ENCODE measurements around the gene PHB1.
"Not testable (repeated sequence)": the region's sequence is repeated elsewhere in the genome, so short reads cannot be mapped to it uniquely, and the experiment has no call there.

The PHB1 gene

DNA sequence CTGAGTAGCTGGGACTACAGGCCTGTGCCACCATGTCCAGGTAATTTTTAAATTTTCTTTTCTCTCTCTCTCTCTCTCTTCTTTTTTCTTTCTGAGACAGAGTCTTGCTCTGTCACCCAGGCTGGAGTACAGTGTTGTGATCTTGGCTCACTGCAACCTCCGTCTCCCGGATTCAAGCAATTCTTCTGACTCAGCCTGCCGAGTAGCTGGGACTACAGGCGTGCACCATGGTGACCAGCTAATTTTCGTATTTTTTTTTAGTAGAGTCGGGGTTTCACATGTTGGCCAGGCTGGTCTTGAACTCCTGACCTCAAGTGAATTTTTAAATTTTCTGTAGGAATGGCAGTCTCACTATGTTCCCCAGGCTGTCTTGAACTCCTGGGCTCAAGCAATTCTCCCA, 41.6 kb downstream of the PHB1 start:
- Mint-ChIP-seq H3K4me1 (no peaks in the 10 kb centered on the region), H3K27me3 (ENCODE audit: low read depth) (peaks cover 6% of the 10 kb centered on the region), H3K27ac (no peak overlapping the region), H3K9me3 (no peaks in the 10 kb centered on the region), H3K36me3 (ENCODE audit: low read depth) (no peaks in the 10 kb centered on the region), H3K4me3 (no peak overlapping the region)
- TF ChIP-seq, protein P1, sequence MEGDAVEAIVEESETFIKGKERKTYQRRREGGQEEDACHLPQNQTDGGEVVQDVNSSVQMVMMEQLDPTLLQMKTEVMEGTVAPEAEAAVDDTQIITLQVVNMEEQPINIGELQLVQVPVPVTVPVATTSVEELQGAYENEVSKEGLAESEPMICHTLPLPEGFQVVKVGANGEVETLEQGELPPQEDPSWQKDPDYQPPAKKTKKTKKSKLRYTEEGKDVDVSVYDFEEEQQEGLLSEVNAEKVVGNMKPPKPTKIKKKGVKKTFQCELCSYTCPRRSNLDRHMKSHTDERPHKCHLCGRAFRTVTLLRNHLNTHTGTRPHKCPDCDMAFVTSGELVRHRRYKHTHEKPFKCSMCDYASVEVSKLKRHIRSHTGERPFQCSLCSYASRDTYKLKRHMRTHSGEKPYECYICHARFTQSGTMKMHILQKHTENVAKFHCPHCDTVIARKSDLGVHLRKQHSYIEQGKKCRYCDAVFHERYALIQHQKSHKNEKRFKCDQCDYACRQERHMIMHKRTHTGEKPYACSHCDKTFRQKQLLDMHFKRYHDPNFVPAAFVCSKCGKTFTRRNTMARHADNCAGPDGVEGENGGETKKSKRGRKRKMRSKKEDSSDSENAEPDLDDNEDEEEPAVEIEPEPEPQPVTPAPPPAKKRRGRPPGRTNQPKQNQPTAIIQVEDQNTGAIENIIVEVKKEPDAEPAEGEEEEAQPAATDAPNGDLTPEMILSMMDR (IDR thresholded peaks at IDR 0.05; ENCODE audit: unreplicated experiment in 3 of 3): no peak

DNA sequence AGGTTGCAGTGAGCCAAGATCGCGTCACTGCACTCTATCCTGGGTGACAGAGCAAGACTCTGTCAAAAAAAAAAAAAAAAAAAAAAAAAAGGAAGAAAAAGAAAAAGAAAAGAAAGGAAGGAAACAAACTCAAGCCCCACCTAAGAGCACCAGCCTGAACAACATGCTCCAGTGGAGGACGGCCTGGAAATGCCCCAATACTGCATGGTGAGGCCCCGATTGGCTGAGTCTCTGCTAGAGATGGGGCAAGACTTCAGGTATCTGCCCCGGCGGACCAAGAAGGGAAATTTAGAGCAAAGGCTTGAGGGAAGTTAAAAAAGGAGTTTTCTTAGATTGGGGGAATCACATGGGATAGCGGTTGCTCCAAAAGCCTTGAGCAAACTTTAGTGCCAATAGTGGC, 42.3 kb downstream of the PHB1 start:
- H3K4me3 Mint-ChIP-seq: no peak overlapping the region
- TF ChIP-seq, protein P1 (IDR thresholded peaks at IDR 0.05; ENCODE audit: unreplicated experiment in 3 of 3): no peak
- H3K27ac Mint-ChIP-seq: no peak overlapping the region
- H3K27me3 Mint-ChIP-seq (ENCODE audit: low read depth): peaks cover 6% of the 10 kb centered on the region
- no peaks in the 10 kb centered on the region for H3K36me3 Mint-ChIP-seq (ENCODE audit: low read depth)
- H3K9me3 Mint-ChIP-seq: no peaks in the 10 kb centered on the region
- H3K4me1 Mint-ChIP-seq: no peaks in the 10 kb centered on the region

DNA sequence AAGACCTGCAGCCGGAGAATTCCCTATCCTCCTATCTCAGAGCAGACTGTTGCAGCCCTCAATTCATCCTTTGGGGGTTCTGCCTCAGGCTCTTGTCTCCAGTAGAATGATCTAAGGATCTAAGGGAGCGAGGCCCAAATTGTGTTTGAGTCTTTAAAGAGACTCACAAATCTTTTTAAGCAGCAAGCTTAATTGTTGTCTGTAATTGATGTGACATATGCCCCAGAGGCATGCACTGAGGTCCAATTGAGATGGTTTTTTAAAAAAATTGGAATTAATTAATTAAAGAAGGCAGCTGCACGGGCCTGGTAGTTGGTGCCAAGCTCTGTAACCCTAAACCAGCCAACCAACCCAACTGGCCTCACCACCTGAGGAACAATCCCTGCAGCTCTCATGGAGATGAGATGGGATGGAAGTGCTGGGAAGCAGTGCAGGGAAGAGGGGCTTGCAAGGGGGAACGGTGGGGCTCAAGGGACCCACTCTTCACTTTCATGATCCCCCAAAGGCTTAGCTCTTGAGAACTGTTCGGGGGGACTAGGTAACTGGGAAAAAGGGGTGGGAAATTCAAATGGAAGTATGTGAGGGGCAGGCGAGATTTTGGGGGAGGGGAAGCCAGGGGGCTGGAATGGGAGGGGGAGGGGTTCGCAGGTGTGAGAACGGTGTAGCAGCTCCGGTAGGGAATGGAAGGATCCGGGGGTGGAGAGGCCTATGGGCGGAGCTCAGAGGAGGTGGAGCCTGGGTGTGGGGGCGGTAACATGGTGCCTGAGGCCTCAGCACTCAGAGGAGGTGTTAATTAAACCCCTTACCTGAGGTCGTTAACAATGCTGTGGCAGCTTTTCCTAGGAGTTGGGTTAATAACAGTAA, 43.5 kb downstream of the PHB1 start:
- no peaks in the 10 kb centered on the region for H3K9me3 Mint-ChIP-seq
- H3K27ac Mint-ChIP-seq: no peak overlapping the region
- no peaks in the 10 kb centered on the region for H3K36me3 Mint-ChIP-seq (ENCODE audit: low read depth)
- no peaks in the 10 kb centered on the region for H3K4me1 Mint-ChIP-seq
- TF ChIP-seq, protein P1 (IDR thresholded peaks at IDR 0.05; ENCODE audit: unreplicated experiment in 3 of 3): no peak
- no peaks in the 10 kb centered on the region for H3K27me3 Mint-ChIP-seq (ENCODE audit: low read depth)
- H3K4me3 Mint-ChIP-seq: no peak overlapping the region

DNA sequence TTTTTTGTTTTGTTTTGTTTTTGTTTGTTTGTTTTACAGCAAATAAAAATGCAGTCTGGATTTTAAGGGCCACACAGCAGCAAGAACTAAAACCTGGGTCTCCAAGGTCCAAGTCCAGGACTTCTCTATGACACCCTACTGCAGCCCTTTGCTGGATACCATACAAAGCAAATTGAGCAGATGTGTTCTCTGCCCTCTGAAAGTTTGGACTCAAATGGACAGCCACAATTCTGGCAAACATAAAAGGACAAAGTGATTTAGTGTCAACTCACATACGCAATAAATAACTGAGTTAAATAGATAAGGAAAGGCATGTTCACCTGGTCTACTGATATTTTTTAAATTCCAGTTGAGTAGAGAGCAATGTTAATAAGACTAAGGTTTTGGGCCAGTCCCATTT, 44.9 kb downstream of the PHB1 start:
- no peak overlapping the region for H3K27ac Mint-ChIP-seq
- H3K36me3 Mint-ChIP-seq (ENCODE audit: low read depth): no peaks in the 10 kb centered on the region
- H3K4me3 Mint-ChIP-seq: no peak overlapping the region
- no peaks in the 10 kb centered on the region for H3K9me3 Mint-ChIP-seq
- no peaks in the 10 kb centered on the region for H3K27me3 Mint-ChIP-seq (ENCODE audit: low read depth)
- H3K4me1 Mint-ChIP-seq: no peaks in the 10 kb centered on the region
- TF ChIP-seq, protein P1 (IDR thresholded peaks at IDR 0.05; ENCODE audit: unreplicated experiment in 3 of 3): no peak

- H3K27me3 Mint-ChIP-seq (ENCODE audit: low read depth): no peaks in the 10 kb centered on the region
- TF ChIP-seq, protein P1 (IDR thresholded peaks at IDR 0.05; ENCODE audit: unreplicated experiment in 3 of 3): no peak
- H3K27ac Mint-ChIP-seq: no peak overlapping the region
- H3K4me1 Mint-ChIP-seq: no peaks in the 10 kb centered on the region
- no peaks in the 10 kb centered on the region for H3K36me3 Mint-ChIP-seq (ENCODE audit: low read depth)
- H3K9me3 Mint-ChIP-seq: no peaks in the 10 kb centered on the region
- no peak overlapping the region for H3K4me3 Mint-ChIP-seq
These were observed 45.6 kb downstream of the PHB1 start for GRCh38 chr17:49369089-49369488.

GRCh38 chr17:49365667-49366066, 49.0 kb downstream of the PHB1 start:
- Mint-ChIP-seq H3K4me3 (peak overlapping the region; percentile 58 to 80 (median 67)), H3K9me3 (no peaks in the 10 kb centered on the region), H3K27ac (no peak overlapping the region), H3K36me3 (ENCODE audit: low read depth) (no peaks in the 10 kb centered on the region), H3K27me3 (ENCODE audit: low read depth) (no peaks in the 10 kb centered on the region), H3K4me1 (peaks cover 9% of the 10 kb centered on the region)
- TF ChIP-seq, protein P1 (IDR thresholded peaks at IDR 0.05; ENCODE audit: unreplicated experiment in 3 of 3): no peak

DNA sequence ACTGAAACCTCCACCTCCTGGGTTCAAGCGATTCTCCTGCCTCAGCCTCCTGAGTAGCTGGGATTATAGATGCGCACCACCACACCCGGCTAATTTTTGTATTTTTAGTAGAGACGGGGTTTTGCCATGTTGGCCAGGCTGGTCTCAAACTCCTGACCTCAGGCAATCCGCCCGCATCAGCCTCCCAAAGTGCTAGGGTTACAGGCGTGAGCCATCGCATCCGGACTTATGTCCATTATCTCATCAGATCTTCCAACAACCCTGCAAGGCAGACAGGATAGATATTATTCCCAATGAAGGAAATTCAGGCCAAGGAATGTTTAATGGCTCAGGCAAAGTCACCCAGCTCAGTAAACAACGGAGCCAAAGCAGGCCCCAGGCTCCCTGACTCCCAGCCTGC, 49.6 kb downstream of the PHB1 start:
- not testable (repeated sequence) for H3K36me3 Mint-ChIP-seq (ENCODE audit: low read depth); H3K9me3 Mint-ChIP-seq; H3K27me3 Mint-ChIP-seq (ENCODE audit: low read depth); H3K27ac Mint-ChIP-seq
- peaks cover 15% of the 10 kb centered on the region for H3K4me1 Mint-ChIP-seq
- peak overlapping the region in 1 of 3 experiments; percentile 80 for H3K4me3 Mint-ChIP-seq

Measured in nephron (organoid).